Measurements from ENCODE around the gene PPP2R3B.

- TF ChIP-seq ZC3H13 (CRISPR knock-in tag; IDR thresholded peaks at IDR 0.05), result no peak
- no peak for TF ChIP-seq ZNF136 (CRISPR knock-in tag; IDR thresholded peaks at IDR 0.05; ENCODE audit: low read depth)
- TF ChIP-seq NCOA5 (CRISPR knock-in tag; IDR thresholded peaks at IDR 0.05), result no peak
- no peak for TF ChIP-seq CTCF (CRISPR knock-in tag; IDR thresholded peaks at IDR 0.05)
- TF ChIP-seq SIX4 (CRISPR knock-in tag; IDR thresholded peaks at IDR 0.05), result no peak
- no peak for TF ChIP-seq MAX (IDR thresholded peaks at IDR 0.05)
- TF ChIP-seq EZH2 (conservative IDR thresholded peaks at IDR 0.05; ENCODE audit: low read depth, low read length), result no peak
- TF ChIP-seq CENPT (CRISPR knock-in tag; IDR thresholded peaks at IDR 0.05; ENCODE audit: low read depth), result no peak
- TF ChIP-seq JUNB (CRISPR knock-in tag; IDR thresholded peaks at IDR 0.05; ENCODE audit: borderline replicate concordance), result no peak
Observed at GRCh38 chrX:397575-397974, 10.9 kb upstream of the PPP2R3B start.

Measured in HepG2 (cell line).